PFSK-1 (cell line): ENCODE results near the gene CASR.

ENCODE experiments used
- POLR2AphosphoS5 ChIP-seq: IDR thresholded peaks from 2 replicates; pipeline ENCODE4 v1.6.1; 2012; ENCODE audit warnings: low read depth, mild to moderate bottlenecking, control low read depth, low read length, moderate library complexity
- SIN3A ChIP-seq: IDR thresholded peaks from 2 replicates; pipeline ENCODE4 v1.6.1; 2012; ENCODE audit warnings: mild to moderate bottlenecking, low read length, moderate library complexity, borderline replicate concordance; ENCODE audit not compliant: insufficient read depth
- TAF1 ChIP-seq: IDR thresholded peaks from 2 replicates; pipeline ENCODE4 v1.6.1; 2012; ENCODE audit warnings: low read length, control low read depth, borderline replicate concordance; ENCODE audit not compliant: insufficient read depth

- TF ChIP-seq TAF1 (no peak), POLR2AphosphoS5 (no peak), SIN3A (no peak)
Observed at GRCh38 chr3:122208579-122208978, 25.1 kb downstream of the CASR start.
